ENCODE data around the gene REXO1. TPM values are rescaled to one million over a fixed set of nuclear protein-coding genes. Genes with fewer than 3 reads are reported as not detected.

The REXO1 gene
- total RNA-seq, 1 experiment from 2014 or later = 61.1 TPM

DNA sequence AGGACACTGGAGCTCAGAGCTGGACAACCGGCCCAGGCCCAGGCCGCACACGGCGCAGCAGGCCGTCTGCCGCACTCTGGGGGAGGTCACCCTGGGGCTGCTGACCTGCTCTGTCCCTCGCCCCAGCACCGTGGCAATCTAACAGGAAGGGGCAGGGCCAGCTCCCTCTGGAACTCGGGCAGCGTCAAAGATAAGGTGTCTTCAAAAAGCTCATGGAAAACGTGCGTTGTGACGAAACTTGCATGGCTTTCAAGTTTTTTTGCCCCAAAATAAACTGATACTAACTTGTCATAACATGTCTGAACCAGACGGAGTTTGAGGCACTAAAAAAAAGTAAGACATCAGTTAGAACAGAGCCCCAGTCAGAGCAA lies 24.0 kb downstream of the REXO1 start (continued):
- TF ChIP-seq, protein P1, sequence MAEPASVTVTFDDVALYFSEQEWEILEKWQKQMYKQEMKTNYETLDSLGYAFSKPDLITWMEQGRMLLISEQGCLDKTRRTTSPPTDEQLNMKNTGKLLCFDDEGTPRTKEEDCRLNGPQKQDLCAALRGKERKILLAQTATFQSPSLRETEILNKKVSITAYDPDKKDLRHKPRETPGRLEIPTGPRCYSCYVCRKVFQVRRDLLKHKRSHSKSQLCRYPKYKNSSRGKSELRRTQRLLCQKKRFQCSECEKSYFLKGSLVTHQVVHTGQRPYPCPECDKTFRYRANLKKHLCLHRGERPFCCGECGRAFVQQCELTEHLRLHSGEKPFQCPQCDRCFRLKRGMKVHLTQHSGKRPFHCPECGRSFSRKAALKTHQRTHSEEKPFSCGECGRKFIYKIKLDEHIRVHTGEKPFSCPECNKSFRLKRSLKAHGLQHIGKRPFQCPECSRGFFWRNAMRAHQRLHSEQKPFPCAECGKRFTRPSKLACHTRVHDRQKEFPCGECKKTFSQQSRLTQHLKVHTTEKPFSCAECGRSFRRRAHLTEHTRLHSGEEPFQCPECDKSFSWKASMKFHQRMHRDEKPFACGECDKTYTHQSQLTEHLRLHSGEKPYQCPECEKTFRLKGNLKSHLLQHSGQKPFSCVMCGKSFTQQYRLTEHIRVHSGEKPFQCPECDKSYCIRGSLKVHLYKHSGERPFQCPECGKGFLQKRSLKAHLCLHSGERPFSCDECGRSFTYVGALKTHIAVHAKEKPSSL (CRISPR knock-in tag; conservative IDR thresholded peaks at IDR 0.05) = no peak
- TF ChIP-seq CREB1 (CRISPR knock-in tag; IDR thresholded peaks at IDR 0.05) (no peak), ARID4B (CRISPR knock-in tag; IDR thresholded peaks at IDR 0.05; ENCODE audit: borderline replicate concordance) (no peak), GRHL2 (CRISPR knock-in tag; IDR thresholded peaks at IDR 0.05; ENCODE audit: insufficient replicate concordance, severe bottlenecking) (no peak)

GRCh38 chr19:1823539-1824251 lies 24.6 kb downstream of the REXO1 start:
- Mint-ChIP-seq H3K36me3 (peaks cover 12% of the 10 kb centered on the region), H3K27me3 (ENCODE audit: low read depth) (no peaks in the 10 kb centered on the region), H3K4me3 (no peak overlapping the region), H3K27ac (no peak overlapping the region), H3K9me3 (no peaks in the 10 kb centered on the region), H3K4me1 (peaks cover 6% of the 10 kb centered on the region; the same call in 1 of the 2 replicates)
- DNase-seq (ENCODE audit: low spot score) (no peak), ATAC-seq (no peak)
- CTCF ChIA-PET = interaction anchor here (0.8 to 3.7 kb wide), 7 partner anchors 10 to 278 kb away, joined by 3 to 13 read pairs (median 3); no protein-coding TSS in a partner anchor
- POLR2A ChIA-PET = no interaction called here
- TF ChIP-seq PRRX2 (CRISPR knock-in tag; IDR thresholded peaks at IDR 0.05) (no peak), TEAD4 (CRISPR knock-in tag; IDR thresholded peaks at IDR 0.05) (no peak), FOXP1 (CRISPR knock-in tag; IDR thresholded peaks at IDR 0.05; ENCODE audit: borderline replicate concordance) (no peak), ZNF232 (CRISPR knock-in tag; IDR thresholded peaks at IDR 0.05) (no peak), E2F1 (CRISPR knock-in tag; IDR thresholded peaks at IDR 0.05) (no peak), TP53 (CRISPR knock-in tag; IDR thresholded peaks at IDR 0.05) (no peak), CTCF (IDR thresholded peaks at IDR 0.05) (no peak), RELA (CRISPR knock-in tag; IDR thresholded peaks at IDR 0.05; ENCODE audit: borderline replicate concordance) (no peak), MYBL2 (CRISPR knock-in tag; IDR thresholded peaks at IDR 0.05) (no peak), ZMAT4 (CRISPR knock-in tag; IDR thresholded peaks at IDR 0.05) (no peak), CREB1 (CRISPR knock-in tag; IDR thresholded peaks at IDR 0.05) (no peak), CDX4 (CRISPR knock-in tag; IDR thresholded peaks at IDR 0.05; ENCODE audit: borderline replicate concordance) (no peak), HMGXB4 (CRISPR knock-in tag; IDR thresholded peaks at IDR 0.05) (no peak), ERG (CRISPR knock-in tag; IDR thresholded peaks at IDR 0.05) (no peak), RORB (CRISPR knock-in tag; IDR thresholded peaks at IDR 0.05) (no peak), CREM (CRISPR knock-in tag; IDR thresholded peaks at IDR 0.05) (no peak)
- TF ChIP-seq, protein P2, sequence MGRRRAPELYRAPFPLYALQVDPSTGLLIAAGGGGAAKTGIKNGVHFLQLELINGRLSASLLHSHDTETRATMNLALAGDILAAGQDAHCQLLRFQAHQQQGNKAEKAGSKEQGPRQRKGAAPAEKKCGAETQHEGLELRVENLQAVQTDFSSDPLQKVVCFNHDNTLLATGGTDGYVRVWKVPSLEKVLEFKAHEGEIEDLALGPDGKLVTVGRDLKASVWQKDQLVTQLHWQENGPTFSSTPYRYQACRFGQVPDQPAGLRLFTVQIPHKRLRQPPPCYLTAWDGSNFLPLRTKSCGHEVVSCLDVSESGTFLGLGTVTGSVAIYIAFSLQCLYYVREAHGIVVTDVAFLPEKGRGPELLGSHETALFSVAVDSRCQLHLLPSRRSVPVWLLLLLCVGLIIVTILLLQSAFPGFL (CRISPR knock-in tag; IDR thresholded peaks at IDR 0.05; ENCODE audit: borderline replicate concordance) = no peak

Measured in WTC11 (cell line).